ENCODE results near the gene DNAJC1. TPM values are rescaled to one million over a fixed set of nuclear protein-coding genes. Genes with fewer than 3 reads are reported as not detected.

DNAJC1 gene
- total and polyA plus RNA-seq, 2 donors (not counting 3 experiments of a cell fraction or from before 2014, with no cell fraction given): 11.2 to 19.7 TPM

- no peaks in the 10 kb centered on the region for H3K27me3 ChIP-seq (ENCODE audit: control insufficient read depth in 2 of 2, insufficient read depth in 2 of 2, low read length in 2 of 2)
- no TSS peak for BruUV-seq (replicated peaks)
- no peaks in the 10 kb centered on the region for H4K20me1 ChIP-seq (replicated peaks; ENCODE audit: control insufficient read depth, extremely low read depth, insufficient read depth, low read length)
- no peak for FAIRE-seq
- no peaks in the 10 kb centered on the region for H3K36me3 ChIP-seq (ENCODE audit: control insufficient read depth in 2 of 2, extremely low read depth in 1 of 2, insufficient read depth in 2 of 2, low read length in 2 of 2)
- no peaks in the 10 kb centered on the region for H3K79me2 ChIP-seq (ENCODE audit: control insufficient read depth, insufficient read depth, low read length)
- no peak overlapping the region for H3K27ac ChIP-seq (ENCODE audit: insufficient read depth, low read depth, low read length)
- H3K9me3 ChIP-seq (replicated peaks; ENCODE audit: control insufficient read depth, insufficient read depth, low read length): no peaks in the 10 kb centered on the region
- H3K9me1 ChIP-seq (replicated peaks; ENCODE audit: control insufficient read depth, extremely low read depth, insufficient read depth, low read length): no peaks in the 10 kb centered on the region
- no peak overlapping the region for H3K4me2 ChIP-seq (ENCODE audit: insufficient read depth, low read length)
- no peak overlapping the region for H3K4me3 ChIP-seq (replicated peaks in 1 of 3; ENCODE audit: insufficient read depth in 1 of 3, low read depth in 1 of 3, low read length in 3 of 3)
- dilution Hi-C loops (cut with MboI; ENCODE audit: extremely low pct_ligation_motif_present, low sequenced_read_pairs) (no loop called here), intact Hi-C loops (cut with micrococcal nuclease) (no loop called here)
- H3K9ac ChIP-seq (replicated peaks; ENCODE audit: extremely low read depth, insufficient read depth, low read length): no peak overlapping the region
- TF ChIP-seq MYC (IDR thresholded peaks at IDR 0.05; ENCODE audit: low read depth, low read length) (no peak), EZH2 (IDR thresholded peaks at IDR 0.05; ENCODE audit: borderline replicate concordance, low read depth, low read length, severe bottlenecking) (no peak), POLR2AphosphoS5 (IDR thresholded peaks at IDR 0.05; ENCODE audit: insufficient read depth, low read depth, low read length) (no peak), JUN (IDR thresholded peaks at IDR 0.05; ENCODE audit: borderline replicate concordance, insufficient read depth, insufficient read length, low read depth) (no peak), GATA2 (IDR thresholded peaks at IDR 0.05; ENCODE audit: insufficient read depth, insufficient read length, low read depth, low read length) (no peak), POLR2A (IDR thresholded peaks at IDR 0.05; ENCODE audit: low read depth, low read length) (no peak), FOS (IDR thresholded peaks at IDR 0.05; ENCODE audit: borderline replicate concordance, insufficient read depth, low read length) (no peak)
- TF ChIP-seq, protein P1, sequence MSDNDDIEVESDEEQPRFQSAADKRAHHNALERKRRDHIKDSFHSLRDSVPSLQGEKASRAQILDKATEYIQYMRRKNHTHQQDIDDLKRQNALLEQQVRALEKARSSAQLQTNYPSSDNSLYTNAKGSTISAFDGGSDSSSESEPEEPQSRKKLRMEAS (IDR thresholded peaks at IDR 0.05; ENCODE audit: insufficient read depth, insufficient read length): no peak
- TF ChIP-seq, protein P2, sequence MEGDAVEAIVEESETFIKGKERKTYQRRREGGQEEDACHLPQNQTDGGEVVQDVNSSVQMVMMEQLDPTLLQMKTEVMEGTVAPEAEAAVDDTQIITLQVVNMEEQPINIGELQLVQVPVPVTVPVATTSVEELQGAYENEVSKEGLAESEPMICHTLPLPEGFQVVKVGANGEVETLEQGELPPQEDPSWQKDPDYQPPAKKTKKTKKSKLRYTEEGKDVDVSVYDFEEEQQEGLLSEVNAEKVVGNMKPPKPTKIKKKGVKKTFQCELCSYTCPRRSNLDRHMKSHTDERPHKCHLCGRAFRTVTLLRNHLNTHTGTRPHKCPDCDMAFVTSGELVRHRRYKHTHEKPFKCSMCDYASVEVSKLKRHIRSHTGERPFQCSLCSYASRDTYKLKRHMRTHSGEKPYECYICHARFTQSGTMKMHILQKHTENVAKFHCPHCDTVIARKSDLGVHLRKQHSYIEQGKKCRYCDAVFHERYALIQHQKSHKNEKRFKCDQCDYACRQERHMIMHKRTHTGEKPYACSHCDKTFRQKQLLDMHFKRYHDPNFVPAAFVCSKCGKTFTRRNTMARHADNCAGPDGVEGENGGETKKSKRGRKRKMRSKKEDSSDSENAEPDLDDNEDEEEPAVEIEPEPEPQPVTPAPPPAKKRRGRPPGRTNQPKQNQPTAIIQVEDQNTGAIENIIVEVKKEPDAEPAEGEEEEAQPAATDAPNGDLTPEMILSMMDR (IDR thresholded peaks at IDR 0.05; ENCODE audit: extremely low read depth in 1 of 2, insufficient read depth in 1 of 2, low read depth in 1 of 2, low read length in 2 of 2): no peak
- POLR2A ChIA-PET: no interaction called here
- no peaks in the 10 kb centered on the region for H3K4me1 ChIP-seq (ENCODE audit: control insufficient read depth, extremely low read depth, insufficient read depth, low read length)
- CTCF ChIA-PET: no interaction called here
- no peak overlapping the region for H2AFZ ChIP-seq (ENCODE audit: low read depth, low read length)
- no peak for DNase-seq (ENCODE audit: low read depth, low spot score)
These were observed 68.0 kb downstream of the DNAJC1 start for GRCh38 chr10:21935439-21936023.

All from endothelial cell of umbilical vein (primary cell).